Gastrocnemius medialis (tissue), 4 donors: ENCODE measurements around the gene IFNL4.

ENCODE experiments used
- POLR2A ChIP-seq, 2 donors: fragments of 450-650 bp; IDR thresholded peaks; one replicate each; pipeline ENCODE4 v1.6.1; 2017; ENCODE audit warnings: antibody characterized with exemption in 2 of 2, mild to moderate bottlenecking in 2 of 2, moderate library complexity in 2 of 2
- TF ChIP-seq, protein P1 (sequence below), 5 experiments: fragments of 450-650 bp in 3 of 5; fragments of 200-600 bp in 2 of 5; sonication (generic) in 2 of 5; IDR thresholded peaks in 4 of 5; conservative IDR thresholded peaks in 1 of 5; 1 replicate in 4 of 5; 2 replicates in 1 of 5; pipeline ENCODE4 v1.5.1; 2016 to 2019; ENCODE audit warnings: antibody characterized with exemption in 5 of 5, mild to moderate bottlenecking in 3 of 5, moderate library complexity in 3 of 5

DNA sequence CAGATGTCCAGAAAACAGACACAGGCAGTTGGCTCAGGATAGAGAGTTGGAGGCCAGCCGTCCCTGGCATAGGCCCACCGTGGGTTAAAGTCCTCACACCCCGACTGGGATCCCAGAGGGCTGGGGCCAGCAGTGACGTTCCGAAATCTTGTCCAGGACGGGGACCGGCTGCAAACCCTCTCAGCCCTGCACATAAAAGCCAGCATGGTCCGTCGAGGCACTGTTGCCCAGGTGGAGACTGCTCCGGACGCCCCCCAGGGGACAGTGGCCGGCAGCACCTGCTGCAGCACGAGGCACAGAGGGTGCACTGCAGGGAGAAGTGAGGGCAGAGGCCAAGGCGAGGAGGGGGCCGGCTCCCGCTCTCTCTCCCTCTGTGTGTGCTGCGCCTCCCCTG is 15.3 kb upstream of the IFNL4 start:
- TF ChIP-seq POLR2A (IDR thresholded peaks at IDR 0.05), result no peak
- TF ChIP-seq, protein P1, sequence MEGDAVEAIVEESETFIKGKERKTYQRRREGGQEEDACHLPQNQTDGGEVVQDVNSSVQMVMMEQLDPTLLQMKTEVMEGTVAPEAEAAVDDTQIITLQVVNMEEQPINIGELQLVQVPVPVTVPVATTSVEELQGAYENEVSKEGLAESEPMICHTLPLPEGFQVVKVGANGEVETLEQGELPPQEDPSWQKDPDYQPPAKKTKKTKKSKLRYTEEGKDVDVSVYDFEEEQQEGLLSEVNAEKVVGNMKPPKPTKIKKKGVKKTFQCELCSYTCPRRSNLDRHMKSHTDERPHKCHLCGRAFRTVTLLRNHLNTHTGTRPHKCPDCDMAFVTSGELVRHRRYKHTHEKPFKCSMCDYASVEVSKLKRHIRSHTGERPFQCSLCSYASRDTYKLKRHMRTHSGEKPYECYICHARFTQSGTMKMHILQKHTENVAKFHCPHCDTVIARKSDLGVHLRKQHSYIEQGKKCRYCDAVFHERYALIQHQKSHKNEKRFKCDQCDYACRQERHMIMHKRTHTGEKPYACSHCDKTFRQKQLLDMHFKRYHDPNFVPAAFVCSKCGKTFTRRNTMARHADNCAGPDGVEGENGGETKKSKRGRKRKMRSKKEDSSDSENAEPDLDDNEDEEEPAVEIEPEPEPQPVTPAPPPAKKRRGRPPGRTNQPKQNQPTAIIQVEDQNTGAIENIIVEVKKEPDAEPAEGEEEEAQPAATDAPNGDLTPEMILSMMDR (IDR thresholded peaks at IDR 0.05 in 4 of 5, conservative IDR thresholded peaks at IDR 0.05 in 1 of 5), result no peak
